HEK293 (cell line): ENCODE measurements around the gene HOXA10.

Experiments
- CTCF ChIP-seq: fragments of 450-650 bp; formaldehyde crosslinking; IDR thresholded peaks from 2 replicates; pipeline ENCODE4 v1.5.1; 2016; ENCODE audit warnings: missing biosample characterization, missing genetic modification characterization
- PRDM10 ChIP-seq: fragments of 450-650 bp; formaldehyde crosslinking; IDR thresholded peaks from 2 replicates; pipeline ENCODE4 v1.5.1; 2016; ENCODE audit warnings: missing biosample characterization, missing genetic modification characterization
- SP2 ChIP-seq: fragments of 450-650 bp; formaldehyde crosslinking; IDR thresholded peaks from 2 replicates; pipeline ENCODE4 v1.5.1; 2016; ENCODE audit warnings: missing biosample characterization, missing genetic modification characterization
- ZFP41 ChIP-seq: fragments of 450-650 bp; formaldehyde crosslinking; IDR thresholded peaks from 2 replicates; pipeline ENCODE4 v1.5.1; 2016; ENCODE audit warnings: missing biosample characterization, missing genetic modification characterization, borderline replicate concordance
- ZNF785 ChIP-seq: fragments of 450-650 bp; formaldehyde crosslinking; IDR thresholded peaks from 2 replicates; pipeline ENCODE4 v1.5.1; 2016; ENCODE audit warnings: missing biosample characterization, missing genetic modification characterization

GRCh38 chr7:27138985-27139333 is 35.2 kb downstream of the HOXA10 start:
- TF ChIP-seq ZNF785 (tag by site-specific recombination) (no peak), ZFP41 (no peak), CTCF (tag by site-specific recombination) (no peak), PRDM10 (no peak; the same call in 1 of the 2 replicates), SP2 (tag by site-specific recombination) (no peak)
